T-cell (primary cell): ENCODE data around the gene SDCBP2. TPM values are rescaled to one million over a fixed set of nuclear protein-coding genes. Genes with fewer than 3 reads are reported as not detected.
A peak's percentile ranks its signal among the peaks of the same experiment; 100 is the strongest.

ENCODE experiments used
- ATAC-seq, 4 experiments: fragments of 200-7000 bp in 3 of 4; fragments of 150-1000 bp in 1 of 4; cut with Tn5 transposase; replicated peaks in 1 of 4; 1 replicate in 3 of 4; 2 replicates in 1 of 4; pipeline ENCODE4 v1.10.0; 2021; ENCODE audit warnings: moderate library complexity in 3 of 4, mild to moderate bottlenecking in 2 of 4, moderate number of reproducible peaks in 1 of 4
- CTCF ChIA-PET, 2 donors: fragments of 300-600 bp; sonication (Branson Sonifier 250); formaldehyde crosslinking; loops; one replicate each; lab custom pipeline; 2022; ENCODE audit warnings: antibody characterized with exemption in 2 of 2; lab: Charles Lee
- POLR2A ChIA-PET, 2 donors: fragments of 300-600 bp; sonication (Branson Sonifier 250); formaldehyde crosslinking; loops; one replicate each; lab custom pipeline; 2022; ENCODE audit warnings: antibody characterized with exemption in 2 of 2; lab: Charles Lee
- DNase-seq, 35 experiments: peaks; one replicate each; pipeline versions ENCODE4 v3.0.0 to v3.0.0-alpha.2; 2013 to 2023
- H3K27ac ChIP-seq: one replicate; pipeline ENCODE4 v1.5.1; 2013; ENCODE audit warnings: low read length
- H3K27me3 ChIP-seq, 2 experiments: replicated peaks in 1 of 2; 1 replicate in 1 of 2; 2 replicates in 1 of 2; pipeline versions ENCODE4 v1.6.1 to v1.7.0; 2013; ENCODE audit warnings: low read length in 1 of 2, mixed read lengths in 1 of 2; ENCODE audit not compliant: control insufficient read depth in 2 of 2, insufficient read depth in 2 of 2; ENCODE audit errors: extremely low read depth in 1 of 2
- H3K36me3 ChIP-seq, 2 donors: 1 replicate in 1 of 2; 2 replicates in 1 of 2; pipeline versions ENCODE4 v1.6.1 to v1.7.0; 2013; ENCODE audit warnings: low read length in 1 of 2; ENCODE audit not compliant: control insufficient read depth in 2 of 2, insufficient read depth in 1 of 2; ENCODE audit errors: extremely low read depth in 1 of 2
- H3K4me1 ChIP-seq, 2 experiments: 1 replicate in 1 of 2; 2 replicates in 1 of 2; pipeline versions ENCODE4 v1.6.1 to v1.7.0; 2013; ENCODE audit warnings: low read length in 2 of 2, mixed read lengths in 1 of 2; ENCODE audit not compliant: insufficient read depth in 2 of 2, control insufficient read depth in 1 of 2; ENCODE audit errors: extremely low read depth in 1 of 2
- H3K4me3 ChIP-seq, 2 donors: 1 replicate in 1 of 2; 2 replicates in 1 of 2; pipeline versions ENCODE4 v1.5.1 to v1.7.0; 2013; ENCODE audit warnings: mild to moderate bottlenecking in 2 of 2, low read length in 1 of 2, moderate library complexity in 1 of 2; ENCODE audit not compliant: control insufficient read depth in 1 of 2; ENCODE audit errors: extremely low read depth in 1 of 2
- H3K9me3 ChIP-seq: 2 replicates; pipeline ENCODE4 v1.7.0; 2013
- H3K27ac Mint-ChIP-seq, 2 donors: one replicate each; pipeline ENCODE4 v1.8.0; 2020 to 2021; ENCODE audit warnings: mild to moderate bottlenecking in 2 of 2, mixed read lengths in 2 of 2
- H3K27me3 Mint-ChIP-seq, 2 donors: one replicate each; pipeline ENCODE4 v1.8.0; 2021 to 2022; ENCODE audit warnings: mixed read lengths in 2 of 2
- H3K36me3 Mint-ChIP-seq: one replicate; pipeline ENCODE4 v1.8.0; 2021; ENCODE audit warnings: mixed read lengths
- H3K4me1 Mint-ChIP-seq, 3 donors: one replicate each; pipeline ENCODE4 v1.8.0; 2020 to 2022; ENCODE audit warnings: mixed read lengths in 3 of 3, mild to moderate bottlenecking in 1 of 3
- H3K4me3 Mint-ChIP-seq, 3 donors: one replicate each; pipeline ENCODE4 v1.8.0; 2020 to 2022; ENCODE audit warnings: mild to moderate bottlenecking in 3 of 3, mixed read lengths in 3 of 3, moderate library complexity in 3 of 3
- H3K9me3 Mint-ChIP-seq, 3 donors: one replicate each; pipeline ENCODE4 v1.8.0; 2020 to 2022; ENCODE audit warnings: mixed read lengths in 3 of 3
- WGBS: methylation state at CpG from one replicate; pipeline ENCODE4 v1.1.5; 2013; ENCODE audit warnings: missing lambda C conversion rate; ENCODE audit not compliant: insufficient coverage; 5-methylcytosine and 5-hydroxymethylcytosine counted together
- total RNA-seq, 35 experiments: library from RNA in 6 of 35; stranded (reverse) in 6 of 35; fragments of 120-200 nt in 1 of 35; gene quantifications; one replicate each; pipeline versions ENCODE4 v1.2.1 to v1.2.4 and lab custom pipeline; 2013 to 2026

SDCBP2 gene
- total RNA-seq, 5 donors from 2014 or later (not counting 1 experiment from before 2014, with no cell fraction given): 1.1 to 2.4 (median 2.2) TPM

GRCh38 chr20:1327241-1327653, 1.7 kb downstream of the SDCBP2 start:
- ATAC-seq (no peak), DNase-seq (no peak)
- no peaks in the 10 kb centered on the region for H3K9me3 ChIP-seq
- Mint-ChIP-seq H3K27ac (peak overlapping the region; percentile 18 to 33), H3K36me3 (peaks cover 8% of the 10 kb centered on the region), H3K4me3 (peak overlapping the region in 1 of 3 donors; percentile 44), H3K9me3 (no peaks in the 10 kb centered on the region), H3K27me3 (no peaks in the 10 kb centered on the region), H3K4me1 (peaks cover 31 to 36% (median 35%) of the 10 kb centered on the region in 3 donors)
- CTCF ChIA-PET: no interaction called here
- peaks cover 22 to 55% of the 10 kb centered on the region in 2 experiments for H3K4me1 ChIP-seq
- WGBS: 66% methylated on average over 3 of the region's 8 CpGs
- H3K4me3 ChIP-seq: no peak overlapping the region
- POLR2A ChIA-PET: no interaction called here
- peaks cover 0 to 5% of the 10 kb centered on the region in 2 donors for H3K36me3 ChIP-seq
- no peak overlapping the region for H3K27ac ChIP-seq
- no peaks in the 10 kb centered on the region for H3K27me3 ChIP-seq

- Histone ChIP-seq H3K4me1 (peaks cover 22 to 55% of the 10 kb centered on the region in 2 experiments), H3K4me3 (peak overlapping the region; percentile 81 to 99), H3K27ac (peak overlapping the region; percentile 95), H3K9me3 (no peaks in the 10 kb centered on the region), H3K27me3 (peaks cover 0 to 2% of the 10 kb centered on the region in 2 experiments), H3K36me3 (peaks cover 0 to 5% of the 10 kb centered on the region in 2 donors)
- H3K36me3 Mint-ChIP-seq: peaks cover 1% of the 10 kb centered on the region
- no peak for ATAC-seq
- 71% methylated on average over 9 of the region's 10 CpGs for WGBS
- no peak for DNase-seq
- H3K9me3 Mint-ChIP-seq: no peaks in the 10 kb centered on the region
- peaks cover 21 to 34% (median 32%) of the 10 kb centered on the region in 3 donors for H3K4me1 Mint-ChIP-seq
- ChIA-PET POLR2A (interaction anchor here in 1 of 2 donors (0.5 to 0.7 kb wide), 3 partner anchors 43 to 1163 kb away, joined by 3 to 5 read pairs (median 3); no protein-coding TSS in a partner anchor), CTCF (interaction anchor here (0.8 to 2.0 kb wide), 3 partner anchors 11 to 140 kb away, joined by 3 to 7 read pairs (median 3); partner anchors contain the start of gene NSFL1C (in 1 of the 2))
- H3K27ac Mint-ChIP-seq: no peak overlapping the region
- no peaks in the 10 kb centered on the region for H3K27me3 Mint-ChIP-seq
- no peak overlapping the region for H3K4me3 Mint-ChIP-seq
Observed at GRCh38 chr20:1326031-1326930, 2.7 kb downstream of the SDCBP2 start.

GRCh38 chr20:1325173-1326030, 3.5 kb downstream of the SDCBP2 start:
- H3K4me3 ChIP-seq: peak overlapping the region; percentile 81 to 99
- no peak overlapping the region for H3K27ac Mint-ChIP-seq
- H3K4me1 ChIP-seq: peaks cover 22 to 48% of the 10 kb centered on the region in 2 experiments
- H3K9me3 Mint-ChIP-seq: no peaks in the 10 kb centered on the region
- peak; percentile 97 to 100 (median 99) for DNase-seq
- ChIA-PET CTCF (interaction anchor here (0.8 to 2.0 kb wide), 4 partner anchors 10 to 141 kb away, joined by 3 to 7 read pairs (median 4); partner anchors contain the start of gene NSFL1C (in 1 of the 2)), POLR2A (interaction anchor here in 1 of 2 donors (0.5 to 0.7 kb wide), 3 partner anchors 43 to 1164 kb away, joined by 3 to 5 read pairs (median 3); no protein-coding TSS in a partner anchor)
- H3K27me3 ChIP-seq: peaks cover 0 to 2% of the 10 kb centered on the region in 2 experiments
- H3K4me1 Mint-ChIP-seq: peaks cover 13 to 26% (median 24%) of the 10 kb centered on the region in 3 donors
- peak; percentile 88 to 95 (median 94) for ATAC-seq
- H3K36me3 ChIP-seq: peaks cover 0 to 5% of the 10 kb centered on the region in 2 donors
- peak overlapping the region; percentile 95 for H3K27ac ChIP-seq
- under 1% methylated on average over 39 of the region's 56 CpGs for WGBS
- no peak overlapping the region for H3K4me3 Mint-ChIP-seq
- H3K27me3 Mint-ChIP-seq: no peaks in the 10 kb centered on the region
- H3K36me3 Mint-ChIP-seq: no peaks in the 10 kb centered on the region
- no peaks in the 10 kb centered on the region for H3K9me3 ChIP-seq

- DNase-seq: peak in 2 of 35 experiments; percentile 40 to 48
- Mint-ChIP-seq H3K9me3 (no peaks in the 10 kb centered on the region), H3K4me1 (peaks cover 5 to 19% (median 17%) of the 10 kb centered on the region in 3 donors), H3K4me3 (no peak overlapping the region), H3K27me3 (no peaks in the 10 kb centered on the region), H3K27ac (no peak overlapping the region), H3K36me3 (no peaks in the 10 kb centered on the region)
- no peaks in the 10 kb centered on the region for H3K9me3 ChIP-seq
- no peak for ATAC-seq
- ChIA-PET CTCF (interaction anchor here (0.6 to 2.0 kb wide), 3 partner anchors 9 to 172 kb away, joined by 4 to 7 read pairs (median 6); no protein-coding TSS in a partner anchor), POLR2A (interaction anchor here in 1 of 2 donors (0.5 kb wide), 1 partner anchor 58 kb away, joined by 3 read pairs; no protein-coding TSS in a partner anchor)
- peaks cover 19 to 42% of the 10 kb centered on the region in 2 experiments for H3K4me1 ChIP-seq
- peaks cover 0 to 2% of the 10 kb centered on the region in 2 experiments for H3K27me3 ChIP-seq
- H3K4me3 ChIP-seq: peak overlapping the region; percentile 81 to 99
- H3K27ac ChIP-seq: peak overlapping the region; percentile 95
- WGBS: 0% methylated on average over 7 of the region's 15 CpGs
- H3K36me3 ChIP-seq: peaks cover 0 to 5% of the 10 kb centered on the region in 2 donors
Observed at GRCh38 chr20:1324598-1325172, 4.3 kb downstream of the SDCBP2 start.

- Histone ChIP-seq H3K36me3 (peaks cover 0 to 5% of the 10 kb centered on the region in 2 donors), H3K27me3 (peaks cover 0 to 2% of the 10 kb centered on the region in 2 experiments), H3K4me3 (no peak overlapping the region), H3K4me1 (peaks cover 15 to 39% of the 10 kb centered on the region in 2 experiments), H3K9me3 (no peaks in the 10 kb centered on the region), H3K27ac (peak overlapping the region; percentile 95)
- Mint-ChIP-seq H3K4me3 (peak overlapping the region in 1 of 3 donors; percentile 2), H3K27me3 (no peaks in the 10 kb centered on the region), H3K9me3 (no peaks in the 10 kb centered on the region), H3K4me1 (peaks cover 0 to 12% (median 10%) of the 10 kb centered on the region in 3 donors), H3K27ac (peak overlapping the region in 1 of 2 donors; percentile 59), H3K36me3 (no peaks in the 10 kb centered on the region)
- WGBS: 93% methylated on average over 4 of the region's 12 CpGs
- no peak for DNase-seq
- POLR2A ChIA-PET: interaction anchor here in 1 of 2 donors (0.5 kb wide), 1 partner anchor 57 kb away, joined by 3 read pairs; no protein-coding TSS in a partner anchor
- ATAC-seq: no peak
- CTCF ChIA-PET: interaction anchor here (0.5 to 2.0 kb wide), 4 partner anchors 8 to 499 kb away, joined by 3 to 7 read pairs (median 6); no protein-coding TSS in a partner anchor
Observed at GRCh38 chr20:1323830-1324597, 4.9 kb downstream of the SDCBP2 start.
